Retinal pigment epithelial cell (primary cell): ENCODE data around the gene GPR158.

Experiments used
- DNase-seq: peaks from one replicate; pipeline ENCODE4 v3.0.0-alpha.2; 2010; ENCODE audit warnings: low read depth
- H3K4me3 ChIP-seq: 2 replicates; pipeline ENCODE4 v1.5.1; 2011; ENCODE audit warnings: mild to moderate bottlenecking, low read length, control low read depth, moderate library complexity
- CTCF ChIP-seq: conservative IDR thresholded peaks from 2 replicates; pipeline ENCODE4 v1.5.1; 2011; ENCODE audit warnings: low read depth, low read length, control low read depth, inconsistent platforms

The GPR158 gene

GRCh38 chr10:25425776-25426175, 251.0 kb downstream of the GPR158 start:
- no peak for TF ChIP-seq CTCF
- no peak overlapping the region for H3K4me3 ChIP-seq
- DNase-seq, result no peak

- TF ChIP-seq CTCF, result no peak
- no peak for DNase-seq
These were observed 261.6 kb downstream of the GPR158 start for GRCh38 chr10:25436431-25436830.

GRCh38 chr10:25441270-25441669, 266.5 kb downstream of the GPR158 start:
- no peak for DNase-seq
- no peak for TF ChIP-seq CTCF

More at GRCh38 chr10:25436431-25436830, 261.6 kb downstream of the GPR158 start:
- no peak overlapping the region for H3K4me3 ChIP-seq

GRCh38 chr10:25444266-25444665, 269.5 kb downstream of the GPR158 start:
- DNase-seq, result no peak
- no peak overlapping the region for H3K4me3 ChIP-seq
- no peak for TF ChIP-seq CTCF

More at GRCh38 chr10:25441270-25441669, 266.5 kb downstream of the GPR158 start:
- H3K4me3 ChIP-seq, result no peak overlapping the region

- TF ChIP-seq CTCF, result no peak
- H3K4me3 ChIP-seq, result no peak overlapping the region
- DNase-seq, result no peak
These were observed 276.6 kb downstream of the GPR158 start for GRCh38 chr10:25451401-25451800.

- no peak for TF ChIP-seq CTCF
- H3K4me3 ChIP-seq, result no peak overlapping the region
These were observed 278.8 kb downstream of the GPR158 start for GRCh38 chr10:25453619-25454018.

GRCh38 chr10:25455980-25456567, 281.3 kb downstream of the GPR158 start:
- no peak for DNase-seq
- no peak for TF ChIP-seq CTCF
- no peak overlapping the region for H3K4me3 ChIP-seq

More at GRCh38 chr10:25453619-25454018, 278.8 kb downstream of the GPR158 start:
- DNase-seq, result no peak
